Body of pancreas (tissue), 4 donors: ENCODE data around the gene NKAIN2.

Experiments
- POLR2A ChIP-seq, 3 donors: fragments of 450-650 bp; IDR thresholded peaks; one replicate each; pipeline ENCODE4 v1.6.1; 2016; ENCODE audit warnings: antibody characterized with exemption in 3 of 3, mild to moderate bottlenecking in 2 of 3
- TF ChIP-seq, protein P1 (sequence below), 7 experiments: fragments of 450-650 bp in 4 of 7; fragments of 200-600 bp in 3 of 7; sonication (generic) in 3 of 7; IDR thresholded peaks; one replicate each; pipeline ENCODE4 v1.5.1; 2016 to 2019; ENCODE audit warnings: antibody characterized with exemption in 7 of 7

DNA sequence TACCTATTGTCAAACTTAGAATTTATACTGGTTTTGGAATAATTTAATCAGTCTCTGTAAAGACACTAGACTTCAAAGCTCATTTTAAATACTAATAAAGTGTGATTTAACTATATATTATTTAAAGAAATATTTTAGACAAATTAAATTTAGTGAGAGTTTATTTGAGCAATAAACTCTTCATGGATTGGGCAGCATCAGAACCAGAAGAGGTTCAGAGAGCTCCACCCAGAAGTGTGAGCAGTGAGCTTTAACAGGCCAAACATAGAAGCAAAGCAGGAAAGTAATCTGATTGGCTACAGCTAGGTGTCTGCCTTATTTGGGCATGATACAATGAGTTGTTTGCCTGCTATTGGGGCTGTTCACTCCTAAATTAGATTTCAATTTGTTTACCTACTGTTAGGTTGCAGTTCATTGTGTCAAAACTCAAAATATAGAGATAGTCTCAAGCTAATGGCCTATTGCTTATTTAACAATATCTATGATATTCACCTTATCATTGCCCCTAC lies 803.5 kb downstream of the NKAIN2 start:
- no peak for TF ChIP-seq POLR2A (IDR thresholded peaks at IDR 0.05)
- TF ChIP-seq, protein P1, sequence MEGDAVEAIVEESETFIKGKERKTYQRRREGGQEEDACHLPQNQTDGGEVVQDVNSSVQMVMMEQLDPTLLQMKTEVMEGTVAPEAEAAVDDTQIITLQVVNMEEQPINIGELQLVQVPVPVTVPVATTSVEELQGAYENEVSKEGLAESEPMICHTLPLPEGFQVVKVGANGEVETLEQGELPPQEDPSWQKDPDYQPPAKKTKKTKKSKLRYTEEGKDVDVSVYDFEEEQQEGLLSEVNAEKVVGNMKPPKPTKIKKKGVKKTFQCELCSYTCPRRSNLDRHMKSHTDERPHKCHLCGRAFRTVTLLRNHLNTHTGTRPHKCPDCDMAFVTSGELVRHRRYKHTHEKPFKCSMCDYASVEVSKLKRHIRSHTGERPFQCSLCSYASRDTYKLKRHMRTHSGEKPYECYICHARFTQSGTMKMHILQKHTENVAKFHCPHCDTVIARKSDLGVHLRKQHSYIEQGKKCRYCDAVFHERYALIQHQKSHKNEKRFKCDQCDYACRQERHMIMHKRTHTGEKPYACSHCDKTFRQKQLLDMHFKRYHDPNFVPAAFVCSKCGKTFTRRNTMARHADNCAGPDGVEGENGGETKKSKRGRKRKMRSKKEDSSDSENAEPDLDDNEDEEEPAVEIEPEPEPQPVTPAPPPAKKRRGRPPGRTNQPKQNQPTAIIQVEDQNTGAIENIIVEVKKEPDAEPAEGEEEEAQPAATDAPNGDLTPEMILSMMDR (IDR thresholded peaks at IDR 0.05), result no peak
